Colon (tissue), 2 donors: ENCODE data around the gene HSFX1.

Experiments used
- FAIRE-seq: peaks from 2 replicates; lab custom pipeline; 2012; peaks lifted over from hg19 to GRCh38; lab: Jason Lieb, UNC
- donor health status: control.
- donor health status: control.

HSFX1 gene

GRCh38 chrX:149807747-149808458, 34.0 kb downstream of the HSFX1 start:
- FAIRE-seq: no peak

DNA sequence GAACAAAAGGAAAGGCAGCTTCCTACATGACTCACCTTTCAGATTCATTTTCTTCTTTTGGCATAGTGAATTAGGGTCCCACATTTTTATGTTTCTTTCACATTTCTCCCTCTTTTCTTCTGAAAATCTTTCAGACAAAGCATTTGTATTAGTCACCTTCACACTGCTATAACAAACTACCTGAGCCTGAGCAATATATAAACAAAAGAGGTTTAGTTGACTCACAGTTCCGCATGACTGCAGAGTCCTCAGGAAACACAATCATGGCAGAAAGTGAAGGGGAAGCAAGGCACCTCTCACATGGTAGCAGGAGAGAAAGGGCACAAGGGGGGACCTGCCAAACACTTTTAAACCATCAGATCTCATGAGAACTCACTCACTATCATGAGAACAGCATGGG, 44.8 kb downstream of the HSFX1 start:
- FAIRE-seq: no peak

DNA sequence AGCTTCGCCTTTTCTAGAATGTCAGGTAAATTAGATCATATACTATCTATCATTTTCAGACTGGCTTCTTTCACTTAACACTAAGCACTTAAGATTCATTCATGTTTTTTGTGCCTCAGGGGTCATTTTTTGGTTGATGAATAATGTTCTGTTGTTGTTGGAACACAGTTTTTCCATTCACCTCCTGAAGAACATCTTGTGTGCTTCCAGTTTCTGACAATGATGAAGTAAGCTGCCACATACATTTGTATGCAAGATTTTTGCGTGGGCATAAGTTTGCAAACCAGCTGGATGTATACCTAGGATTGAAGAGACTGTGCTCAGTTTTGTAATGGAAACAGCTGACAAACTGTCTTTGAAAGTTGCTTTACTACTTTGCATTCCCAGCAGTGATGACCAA, 45.5 kb downstream of the HSFX1 start:
- FAIRE-seq: no peak

DNA sequence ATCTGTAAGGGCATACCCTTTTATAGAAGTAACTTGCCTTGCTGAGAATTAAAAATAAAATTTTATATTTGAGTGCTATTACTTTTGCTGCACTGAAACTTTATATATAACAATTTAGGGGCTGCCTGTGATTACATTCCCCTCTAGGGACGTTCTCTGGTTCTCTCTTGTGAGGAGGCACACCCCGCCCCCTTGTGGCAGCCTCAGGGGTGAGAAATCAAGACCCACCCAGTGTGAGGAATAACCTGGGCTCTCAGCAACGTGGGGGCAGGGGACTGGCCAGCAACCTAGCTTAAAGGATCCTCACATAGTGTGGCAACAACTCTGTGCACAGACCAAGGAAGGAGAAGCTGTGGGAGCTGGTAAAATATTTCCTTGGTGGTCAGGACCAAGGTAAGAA, 51.6 kb downstream of the HSFX1 start:
- no peak for FAIRE-seq
